Osteocyte (in vitro differentiated cells): ENCODE data around the gene ZSCAN10. TPM values are rescaled to one million over a fixed set of nuclear protein-coding genes. Genes with fewer than 3 reads are reported as not detected.
A peak's percentile ranks its signal among the peaks of the same experiment; 100 is the strongest.

ENCODE experiments used
- DNase-seq: peaks from one replicate; pipeline ENCODE4 v3.0.0; 2021; ENCODE audit warnings: mixed read lengths; ENCODE audit not compliant: unreplicated experiment; ENCODE audit errors: extremely low spot score
- H3K27ac Mint-ChIP-seq: one replicate; pipeline ENCODE4 v1.8.0; 2021; ENCODE audit warnings: mild to moderate bottlenecking, mixed read lengths; ENCODE audit not compliant: unreplicated experiment
- H3K27me3 Mint-ChIP-seq: one replicate; pipeline ENCODE4 v1.8.0; 2021; ENCODE audit warnings: mixed read lengths; ENCODE audit not compliant: unreplicated experiment
- H3K36me3 Mint-ChIP-seq: one replicate; pipeline ENCODE4 v1.8.0; 2021; ENCODE audit warnings: mixed read lengths; ENCODE audit not compliant: unreplicated experiment
- H3K4me1 Mint-ChIP-seq: one replicate; pipeline ENCODE4 v1.8.0; 2021; ENCODE audit warnings: mixed read lengths; ENCODE audit not compliant: unreplicated experiment
- H3K4me3 Mint-ChIP-seq: one replicate; pipeline ENCODE4 v1.8.0; 2021; ENCODE audit warnings: mild to moderate bottlenecking, moderate library complexity, mixed read lengths; ENCODE audit not compliant: unreplicated experiment
- H3K9me3 Mint-ChIP-seq: one replicate; pipeline ENCODE4 v1.8.0; 2021; ENCODE audit warnings: mixed read lengths; ENCODE audit not compliant: unreplicated experiment
- total RNA-seq: library from RNA; stranded (reverse); gene quantifications from 2 replicates; pipeline ENCODE4 v1.2.1, GENCODE V29; 2021
- TF ChIP-seq, protein P1 (sequence below): fragments of 200-600 bp; sonication (generic); IDR thresholded peaks from 2 replicates; pipeline ENCODE4 v1.5.0; 2021; ENCODE audit warnings: antibody characterized with exemption, mild to moderate bottlenecking, moderate library complexity

The ZSCAN10 gene
- total RNA-seq, 1 donor from 2014 or later = not detected

DNA sequence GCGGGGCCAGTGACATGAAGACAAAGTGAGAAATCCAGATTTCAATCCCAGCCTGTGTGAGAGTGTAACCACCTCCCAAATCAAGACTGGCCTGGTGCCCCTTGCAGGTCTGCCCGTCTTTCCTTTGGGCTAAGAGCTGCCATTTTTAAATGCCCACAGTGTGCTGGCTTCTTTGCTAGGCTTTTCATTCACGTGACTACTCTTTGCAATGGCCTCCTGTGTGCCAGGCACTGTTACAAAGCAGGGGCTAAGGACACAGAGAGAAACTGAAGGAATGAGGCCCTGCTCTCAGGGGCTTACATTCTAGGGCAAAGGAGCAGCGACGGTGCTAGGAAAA is 269 bp upstream of the ZSCAN10 start:
- Mint-ChIP-seq H3K36me3 (no peaks in the 10 kb centered on the region), H3K4me1 (peaks cover 16% of the 10 kb centered on the region), H3K4me3 (no peak overlapping the region), H3K9me3 (no peaks in the 10 kb centered on the region), H3K27me3 (peaks cover 17% of the 10 kb centered on the region), H3K27ac (no peak overlapping the region)
- DNase-seq = no peak
- TF ChIP-seq, protein P1, sequence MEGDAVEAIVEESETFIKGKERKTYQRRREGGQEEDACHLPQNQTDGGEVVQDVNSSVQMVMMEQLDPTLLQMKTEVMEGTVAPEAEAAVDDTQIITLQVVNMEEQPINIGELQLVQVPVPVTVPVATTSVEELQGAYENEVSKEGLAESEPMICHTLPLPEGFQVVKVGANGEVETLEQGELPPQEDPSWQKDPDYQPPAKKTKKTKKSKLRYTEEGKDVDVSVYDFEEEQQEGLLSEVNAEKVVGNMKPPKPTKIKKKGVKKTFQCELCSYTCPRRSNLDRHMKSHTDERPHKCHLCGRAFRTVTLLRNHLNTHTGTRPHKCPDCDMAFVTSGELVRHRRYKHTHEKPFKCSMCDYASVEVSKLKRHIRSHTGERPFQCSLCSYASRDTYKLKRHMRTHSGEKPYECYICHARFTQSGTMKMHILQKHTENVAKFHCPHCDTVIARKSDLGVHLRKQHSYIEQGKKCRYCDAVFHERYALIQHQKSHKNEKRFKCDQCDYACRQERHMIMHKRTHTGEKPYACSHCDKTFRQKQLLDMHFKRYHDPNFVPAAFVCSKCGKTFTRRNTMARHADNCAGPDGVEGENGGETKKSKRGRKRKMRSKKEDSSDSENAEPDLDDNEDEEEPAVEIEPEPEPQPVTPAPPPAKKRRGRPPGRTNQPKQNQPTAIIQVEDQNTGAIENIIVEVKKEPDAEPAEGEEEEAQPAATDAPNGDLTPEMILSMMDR = no peak

DNA sequence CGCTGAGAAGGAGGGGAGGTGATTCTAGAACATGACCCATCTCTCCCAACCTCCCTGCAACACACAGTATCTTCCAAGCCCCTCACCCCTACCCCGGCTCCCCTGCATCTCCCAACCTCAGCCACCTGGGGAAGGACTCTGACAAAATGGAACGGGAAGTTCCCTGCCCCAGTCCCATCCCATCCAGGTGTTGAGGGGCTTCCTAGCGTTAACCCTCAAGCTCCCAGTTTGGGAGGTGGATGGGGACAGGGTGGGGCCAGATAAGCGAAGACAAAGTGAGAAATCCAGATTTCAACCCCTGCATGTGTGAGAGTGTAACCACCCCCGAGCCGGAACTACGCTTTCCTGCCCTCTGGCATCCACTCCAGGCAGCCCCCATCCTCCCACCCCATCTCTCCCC is 1.8 kb downstream of the ZSCAN10 start:
- no peak for DNase-seq
- no peaks in the 10 kb centered on the region for H3K36me3 Mint-ChIP-seq
- H3K4me1 Mint-ChIP-seq = peaks cover 16% of the 10 kb centered on the region
- TF ChIP-seq, protein P1 = no peak
- no peak overlapping the region for H3K27ac Mint-ChIP-seq
- peaks cover 20% of the 10 kb centered on the region for H3K27me3 Mint-ChIP-seq
- H3K9me3 Mint-ChIP-seq = no peaks in the 10 kb centered on the region
- H3K4me3 Mint-ChIP-seq = no peak overlapping the region

DNA sequence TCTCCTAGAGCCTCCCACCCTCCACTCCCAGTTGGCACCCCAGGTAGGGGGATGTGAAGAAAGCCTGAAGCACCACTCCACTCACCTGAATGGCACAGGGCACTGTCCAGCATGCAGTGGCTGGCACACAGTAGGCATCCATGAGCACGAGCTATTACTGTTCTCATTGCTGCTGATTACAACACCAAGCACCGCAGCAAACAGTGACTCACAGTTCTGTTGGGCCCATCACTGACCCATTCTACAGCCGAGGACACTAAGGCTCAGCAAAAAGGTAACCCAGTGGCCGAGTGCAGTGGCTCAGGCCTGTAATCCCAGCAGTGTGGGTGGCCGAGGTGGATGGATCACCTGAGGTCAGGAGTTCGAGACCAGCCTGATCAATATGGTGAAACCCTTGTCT is 2.7 kb downstream of the ZSCAN10 start:
- peaks cover 23% of the 10 kb centered on the region for H3K27me3 Mint-ChIP-seq
- TF ChIP-seq, protein P1 = no peak

DNA sequence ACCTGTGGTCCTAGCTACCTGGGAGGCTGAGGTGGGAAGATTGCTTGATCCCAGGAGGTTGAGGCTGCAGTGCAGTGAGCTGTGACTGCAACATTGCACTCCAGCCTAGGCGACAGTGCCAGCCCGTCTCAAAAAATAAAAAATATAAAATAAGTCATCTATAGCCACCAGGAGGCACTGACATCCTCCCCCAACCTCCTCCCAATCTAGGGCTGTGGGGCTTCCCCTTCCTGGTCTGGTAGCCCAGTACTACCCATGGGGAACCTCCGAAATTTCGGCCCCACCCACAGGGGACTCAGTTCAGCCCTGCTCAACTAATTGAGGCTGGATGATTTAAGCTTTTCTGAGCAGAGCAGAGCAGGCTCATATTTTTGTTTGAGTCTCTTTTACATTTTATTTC is 3.2 kb downstream of the ZSCAN10 start:
- DNase-seq = no peak
- Mint-ChIP-seq H3K4me1 (peaks cover 5% of the 10 kb centered on the region), H3K36me3 (no peaks in the 10 kb centered on the region), H3K27me3 (peaks cover 23% of the 10 kb centered on the region), H3K4me3 (no peak overlapping the region), H3K9me3 (no peaks in the 10 kb centered on the region), H3K27ac (no peak overlapping the region)
- TF ChIP-seq, protein P1 = peak; percentile 30

More for the DNA sequence above, 2.7 kb downstream of the ZSCAN10 start:
- no peak for DNase-seq
- Mint-ChIP-seq H3K9me3 (no peaks in the 10 kb centered on the region), H3K4me1 (peaks cover 10% of the 10 kb centered on the region), H3K4me3 (no peak overlapping the region), H3K27ac (no peak overlapping the region), H3K36me3 (no peaks in the 10 kb centered on the region)

DNA sequence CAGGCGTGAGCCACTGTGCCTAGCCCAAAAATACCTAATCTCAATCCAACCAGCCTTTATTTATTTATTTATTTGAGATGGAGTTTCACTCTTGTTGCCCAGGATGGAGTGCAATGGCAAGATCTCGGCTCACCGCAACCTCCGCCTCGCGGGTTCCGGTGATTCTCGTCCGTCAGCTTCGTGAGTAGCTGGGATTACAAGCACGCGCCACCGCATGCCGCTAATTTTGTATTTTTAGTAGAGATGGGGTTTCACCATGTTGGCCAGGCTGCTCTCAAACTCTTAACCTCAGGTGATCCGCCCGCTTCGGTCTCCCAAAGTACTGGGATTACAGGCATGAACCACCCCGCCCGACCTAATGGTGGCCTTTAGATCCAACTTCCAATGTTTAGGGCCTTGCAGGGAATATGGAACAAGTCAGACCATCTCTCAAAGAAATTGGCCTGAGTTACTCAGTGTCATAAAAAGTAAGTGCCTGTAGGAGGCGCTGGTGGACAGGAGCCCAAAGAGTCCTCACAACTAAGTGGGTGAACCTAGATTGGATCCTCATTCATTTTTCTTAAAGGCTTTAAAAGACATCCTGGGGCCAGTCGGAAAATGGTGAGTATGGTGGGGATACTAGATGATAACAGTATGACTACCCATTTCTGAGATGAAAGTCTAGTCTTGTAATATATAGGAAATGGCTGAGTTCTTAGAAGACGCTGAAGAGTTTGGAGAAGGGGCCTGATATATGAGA is 4.6 kb downstream of the ZSCAN10 start:
- no peak overlapping the region for H3K27ac Mint-ChIP-seq
- H3K9me3 Mint-ChIP-seq = no peaks in the 10 kb centered on the region
- H3K27me3 Mint-ChIP-seq = peaks cover 21% of the 10 kb centered on the region
- TF ChIP-seq, protein P1 = peak; percentile 45
- DNase-seq = no peak
- no peak overlapping the region for H3K4me3 Mint-ChIP-seq
- H3K36me3 Mint-ChIP-seq = no peaks in the 10 kb centered on the region
- H3K4me1 Mint-ChIP-seq = no peaks in the 10 kb centered on the region
